ENCODE measurements around the gene GAB2. TPM values are rescaled to one million over a fixed set of nuclear protein-coding genes. Genes with fewer than 3 reads are reported as not detected.

The GAB2 gene
- total RNA-seq, 1 donor from 2014 or later = 39.9 TPM

- no peak for TF ChIP-seq CTCF (IDR thresholded peaks at IDR 0.05; ENCODE audit: unreplicated experiment)
- H3K4me3 Mint-ChIP-seq = no peak overlapping the region
- H3K27me3 Mint-ChIP-seq (ENCODE audit: low read depth) = no peaks in the 10 kb centered on the region
- H3K9me3 Mint-ChIP-seq = peaks cover 13% of the 10 kb centered on the region
- H3K36me3 Mint-ChIP-seq = peaks cover 32% of the 10 kb centered on the region
- DNase-seq (ENCODE audit: low spot score in 2 of 2, unreplicated experiment in 2 of 2) = no peak
- H3K4me1 Mint-ChIP-seq = no peaks in the 10 kb centered on the region
- H3K27ac Mint-ChIP-seq = no peak overlapping the region
Observed at GRCh38 chr11:78207532-78208256, 209.9 kb downstream of the GAB2 start.

GRCh38 chr11:78205691-78206090, 211.9 kb downstream of the GAB2 start:
- TF ChIP-seq CTCF (IDR thresholded peaks at IDR 0.05; ENCODE audit: unreplicated experiment) = no peak
- H3K4me1 Mint-ChIP-seq = no peaks in the 10 kb centered on the region
- H3K27ac Mint-ChIP-seq = no peak overlapping the region

DNA sequence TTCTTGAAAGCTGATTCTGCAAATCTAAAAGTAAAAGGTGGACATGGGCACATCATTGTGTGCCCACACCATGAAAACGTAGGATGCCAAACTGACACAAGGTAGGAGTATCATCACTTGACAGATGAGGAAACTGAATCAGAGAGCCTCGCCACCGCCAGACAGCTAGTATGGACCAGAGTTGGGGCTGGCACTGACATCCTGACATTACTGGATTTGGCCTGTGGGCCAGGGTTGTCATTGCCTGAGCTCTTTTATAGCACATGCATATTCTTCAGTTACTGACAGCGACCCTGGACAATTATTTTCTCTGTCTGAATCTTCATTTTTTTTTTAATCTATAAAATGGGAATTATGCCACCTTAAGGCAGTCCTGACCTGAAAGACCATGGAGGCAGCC, 212.4 kb downstream of the GAB2 start:
- no peak overlapping the region for H3K4me3 Mint-ChIP-seq
- H3K9me3 Mint-ChIP-seq = no peaks in the 10 kb centered on the region

More at GRCh38 chr11:78205691-78206090, 211.9 kb downstream of the GAB2 start:
- Mint-ChIP-seq H3K36me3 (peaks cover 19% of the 10 kb centered on the region), H3K9me3 (peaks cover 1% of the 10 kb centered on the region), H3K27me3 (ENCODE audit: low read depth) (no peaks in the 10 kb centered on the region), H3K4me3 (no peak overlapping the region)
- DNase-seq (ENCODE audit: low spot score in 2 of 2, unreplicated experiment in 2 of 2) = no peak

DNA sequence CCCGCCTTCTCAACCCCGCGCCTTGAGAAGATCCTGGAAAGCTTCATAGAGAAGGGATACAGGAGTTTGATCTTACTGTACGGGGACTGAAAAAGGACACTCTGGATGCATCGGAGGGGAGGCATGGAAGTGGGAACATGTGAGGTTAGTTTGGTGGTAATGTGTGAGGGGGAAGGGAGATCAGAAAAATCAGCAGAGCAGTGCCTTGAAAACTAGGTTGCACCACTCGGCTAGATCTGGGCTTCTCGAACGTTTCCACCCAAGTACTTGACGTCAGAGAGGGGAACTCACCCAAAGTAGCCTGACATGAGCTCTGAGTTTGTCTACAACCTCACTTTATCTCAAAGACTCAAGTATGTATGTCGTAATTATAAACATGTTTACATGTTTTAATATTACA, 214.4 kb downstream of the GAB2 start:
- Mint-ChIP-seq H3K9me3 (no peaks in the 10 kb centered on the region), H3K27ac (no peak overlapping the region), H3K4me1 (no peaks in the 10 kb centered on the region), H3K36me3 (peaks cover 8% of the 10 kb centered on the region), H3K4me3 (no peak overlapping the region), H3K27me3 (ENCODE audit: low read depth) (no peaks in the 10 kb centered on the region)
- DNase-seq (ENCODE audit: low spot score in 2 of 2, unreplicated experiment in 2 of 2) = no peak
- no peak for TF ChIP-seq CTCF (IDR thresholded peaks at IDR 0.05; ENCODE audit: unreplicated experiment)

More for the DNA sequence above, 212.4 kb downstream of the GAB2 start:
- Mint-ChIP-seq H3K27ac (no peak overlapping the region), H3K27me3 (ENCODE audit: low read depth) (no peaks in the 10 kb centered on the region), H3K4me1 (no peaks in the 10 kb centered on the region), H3K36me3 (peaks cover 15% of the 10 kb centered on the region)
- no peak for DNase-seq (ENCODE audit: low spot score in 2 of 2, unreplicated experiment in 2 of 2)
- TF ChIP-seq CTCF (IDR thresholded peaks at IDR 0.05; ENCODE audit: unreplicated experiment) = no peak

DNA sequence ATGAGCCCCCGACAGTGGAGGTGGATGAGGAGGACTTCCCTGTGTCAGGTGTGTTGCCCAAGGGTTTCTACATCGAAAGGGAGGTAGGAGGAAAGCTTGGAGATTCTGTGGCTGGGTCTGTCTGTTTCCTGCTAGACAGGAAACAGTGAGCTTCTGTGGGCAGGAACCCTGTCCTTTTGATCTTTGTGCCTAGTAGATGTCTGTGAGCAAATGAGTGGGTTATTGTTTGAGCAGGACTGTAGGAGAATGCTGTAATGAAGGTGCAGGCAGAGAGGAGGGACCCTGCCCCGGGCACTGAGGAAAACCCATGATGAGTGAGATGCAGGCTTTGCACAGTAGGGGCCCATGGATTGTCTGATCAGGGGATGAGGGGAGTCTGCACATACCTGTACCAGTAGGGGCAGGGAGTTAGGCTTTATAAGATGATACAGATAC, 214.9 kb downstream of the GAB2 start:
- no peaks in the 10 kb centered on the region for H3K27me3 Mint-ChIP-seq (ENCODE audit: low read depth)
- no peak overlapping the region for H3K4me3 Mint-ChIP-seq
- DNase-seq (ENCODE audit: low spot score in 2 of 2, unreplicated experiment in 2 of 2) = no peak
- no peak overlapping the region for H3K27ac Mint-ChIP-seq
- H3K9me3 Mint-ChIP-seq = no peaks in the 10 kb centered on the region
- TF ChIP-seq CTCF (IDR thresholded peaks at IDR 0.05; ENCODE audit: unreplicated experiment) = no peak
- peaks cover 8% of the 10 kb centered on the region for H3K36me3 Mint-ChIP-seq
- H3K4me1 Mint-ChIP-seq = no peaks in the 10 kb centered on the region

Data from mesothelial cell of epicardium (in vitro differentiated cells).